IPS DF 6.9 (cell line): ENCODE measurements around the gene CDK10.
"Not testable (repeated sequence)": the region's sequence is repeated elsewhere in the genome, so short reads cannot be mapped to it uniquely, and the experiment has no call there.

Source experiments
- DNase-seq: peaks from one replicate; pipeline ENCODE4 v3.0.0-alpha.2; 2013; ENCODE audit warnings: low read depth, low spot score
- H3K27ac ChIP-seq: one replicate; pipeline ENCODE4 v1.5.1; 2013; ENCODE audit warnings: low read length, control low read depth
- H3K27me3 ChIP-seq: 2 replicates; pipeline ENCODE4 v1.6.1; 2013; ENCODE audit warnings: mild to moderate bottlenecking, low read length; ENCODE audit not compliant: control insufficient read depth, insufficient read depth
- H3K36me3 ChIP-seq: 2 replicates; pipeline ENCODE4 v1.6.1; 2013; ENCODE audit warnings: low read length; ENCODE audit not compliant: control insufficient read depth, insufficient read depth
- H3K4me1 ChIP-seq: 2 replicates; pipeline ENCODE4 v1.6.1; 2013; ENCODE audit warnings: low read length; ENCODE audit not compliant: control insufficient read depth, insufficient read depth
- H3K4me3 ChIP-seq: 2 replicates; pipeline ENCODE4 v1.5.1; 2013; ENCODE audit warnings: mild to moderate bottlenecking, low read length
- H3K9me3 ChIP-seq: 2 replicates; pipeline ENCODE4 v1.6.1; 2013; ENCODE audit warnings: low read length, inconsistent platforms; ENCODE audit not compliant: control insufficient read depth, insufficient read depth
- WGBS: extraction: QIAGEN DNeasy Blood & Tissue Kit; methylation state at CpG from one replicate; pipeline ENCODE4 v1.1.7; 2013; ENCODE audit warnings: mixed read lengths, missing lambda C conversion rate; ENCODE audit not compliant: insufficient read length, insufficient coverage; 5-methylcytosine and 5-hydroxymethylcytosine counted together

The CDK10 gene

GRCh38 chr16:89688395-89688794 is 1.9 kb downstream of the CDK10 start:
- Histone ChIP-seq H3K4me1 (peaks cover 7% of the 10 kb centered on the region), H3K9me3 (no peaks in the 10 kb centered on the region; the same call in 1 of the 2 replicates), H3K36me3 (peaks cover 23% of the 10 kb centered on the region), H3K4me3 (no peak overlapping the region), H3K27me3 (no peaks in the 10 kb centered on the region), H3K27ac (no peak overlapping the region)
- no CpG with 5 or more reads among the region's 5 CpGs for WGBS
- no peak for DNase-seq

- DNase-seq: no peak
- no CpG with 5 or more reads among the region's 13 CpGs for WGBS
- H3K4me3 ChIP-seq: no peak overlapping the region
- no peaks in the 10 kb centered on the region; the same call in 1 of the 2 replicates for H3K9me3 ChIP-seq
- H3K4me1 ChIP-seq: peaks cover 7% of the 10 kb centered on the region
- H3K27ac ChIP-seq: no peak overlapping the region
- no peaks in the 10 kb centered on the region for H3K27me3 ChIP-seq
- peaks cover 29% of the 10 kb centered on the region for H3K36me3 ChIP-seq
Observed at GRCh38 chr16:89689142-89689541, 2.7 kb downstream of the CDK10 start.

- H3K27me3 ChIP-seq, H3K4me3 ChIP-seq, DNase-seq, H3K27ac ChIP-seq, H3K9me3 ChIP-seq, H3K4me1 ChIP-seq: not testable (repeated sequence)
- peaks cover 32% of the 10 kb centered on the region for H3K36me3 ChIP-seq
- WGBS: no CpG with 5 or more reads among the region's 4 CpGs
Observed at GRCh38 chr16:89689621-89690020, 3.1 kb downstream of the CDK10 start.

- H3K9me3 ChIP-seq: no peaks in the 10 kb centered on the region; the same call in 1 of the 2 replicates
- H3K36me3 ChIP-seq: peaks cover 34% of the 10 kb centered on the region
- no peak for DNase-seq
- H3K4me3 ChIP-seq: no peak overlapping the region
- WGBS: no CpG with 5 or more reads among the region's 16 CpGs
- no peak overlapping the region for H3K27ac ChIP-seq
- H3K27me3 ChIP-seq: no peaks in the 10 kb centered on the region
- peaks cover 7% of the 10 kb centered on the region for H3K4me1 ChIP-seq
Observed at GRCh38 chr16:89690392-89690901, 4.0 kb downstream of the CDK10 start.

GRCh38 chr16:89691231-89691985 is 4.9 kb downstream of the CDK10 start:
- no peak for DNase-seq
- H3K4me1 ChIP-seq: peaks cover 7% of the 10 kb centered on the region

GRCh38 chr16:89691986-89692569 is 5.6 kb downstream of the CDK10 start:
- H3K27ac ChIP-seq: no peak overlapping the region
- WGBS: no CpG with 5 or more reads among the region's 13 CpGs
- H3K36me3 ChIP-seq: peaks cover 42% of the 10 kb centered on the region
- H3K27me3 ChIP-seq: no peaks in the 10 kb centered on the region
- no peaks in the 10 kb centered on the region for H3K9me3 ChIP-seq
- peaks cover 6% of the 10 kb centered on the region for H3K4me1 ChIP-seq
- DNase-seq: no peak
- no peak overlapping the region for H3K4me3 ChIP-seq

More at GRCh38 chr16:89691231-89691985, 4.9 kb downstream of the CDK10 start:
- H3K27ac ChIP-seq: no peak overlapping the region
- peaks cover 37% of the 10 kb centered on the region for H3K36me3 ChIP-seq
- WGBS: no CpG with 5 or more reads among the region's 21 CpGs
- H3K9me3 ChIP-seq: no peaks in the 10 kb centered on the region
- no peaks in the 10 kb centered on the region for H3K27me3 ChIP-seq
- H3K4me3 ChIP-seq: no peak overlapping the region

GRCh38 chr16:89693289-89693731 is 6.8 kb downstream of the CDK10 start:
- H3K36me3 ChIP-seq: peaks cover 48% of the 10 kb centered on the region
- H3K9me3 ChIP-seq: no peaks in the 10 kb centered on the region
- no CpG with 5 or more reads among the region's 11 CpGs for WGBS

GRCh38 chr16:89693931-89694783 is 7.7 kb downstream of the CDK10 start:
- no peaks in the 10 kb centered on the region for H3K27me3 ChIP-seq
- DNase-seq: no peak
- H3K9me3 ChIP-seq: no peaks in the 10 kb centered on the region
- peaks cover 47% of the 10 kb centered on the region for H3K36me3 ChIP-seq
- no peak overlapping the region for H3K27ac ChIP-seq
- no CpG with 5 or more reads among the region's 32 CpGs for WGBS
- H3K4me1 ChIP-seq: no peaks in the 10 kb centered on the region
- H3K4me3 ChIP-seq: no peak overlapping the region

More at GRCh38 chr16:89693289-89693731, 6.8 kb downstream of the CDK10 start:
- DNase-seq: no peak
- Histone ChIP-seq H3K4me3 (no peak overlapping the region), H3K4me1 (no peaks in the 10 kb centered on the region), H3K27ac (no peak overlapping the region), H3K27me3 (no peaks in the 10 kb centered on the region)

- H3K4me3 ChIP-seq, DNase-seq, H3K9me3 ChIP-seq, H3K27me3 ChIP-seq, H3K27ac ChIP-seq, H3K4me1 ChIP-seq: not testable (repeated sequence)
- H3K36me3 ChIP-seq: peaks cover 45% of the 10 kb centered on the region
- WGBS: no CpG with 5 or more reads among the region's 23 CpGs
Observed at GRCh38 chr16:89694784-89695085, 8.2 kb downstream of the CDK10 start.
